Ovary (tissue), 9 donors: ENCODE results near the gene TAP2. TPM values are rescaled to one million over a fixed set of nuclear protein-coding genes. Genes with fewer than 3 reads are reported as not detected.
A peak's percentile ranks its signal among the peaks of the same experiment; 100 is the strongest.
"Not testable (repeated sequence)": the region's sequence is repeated elsewhere in the genome, so short reads cannot be mapped to it uniquely, and the experiment has no call there.

Experiments used
- DNase-seq, 5 donors: peaks; one replicate each; pipeline ENCODE4 v3.0.0-alpha.2; 2019 to 2020
- H3K27ac ChIP-seq, 2 donors: fragments of 200-600 bp; one replicate each; pipeline versions ENCODE4 v1.5.1 to v1.8.0; 2019 to 2022
- H3K27me3 ChIP-seq: fragments of 200-600 bp; one replicate; pipeline ENCODE4 v1.8.0; 2022
- H3K36me3 ChIP-seq: fragments of 200-600 bp; sonication (generic); one replicate; pipeline ENCODE4 v1.5.1; 2019
- H3K4me1 ChIP-seq: one replicate; pipeline ENCODE4 v1.8.1; 2013; ENCODE audit warnings: mild to moderate bottlenecking, moderate library complexity; ENCODE audit not compliant: insufficient read depth
- H3K4me3 ChIP-seq: fragments of 200-600 bp; sonication (generic); one replicate; pipeline ENCODE4 v1.5.1; 2017
- H3K9me3 ChIP-seq, 2 donors: fragments of 200-600 bp in 1 of 2; sonication (generic) in 1 of 2; one replicate each; pipeline versions ENCODE4 v1.5.1 to v1.8.1; 2013 to 2019; ENCODE audit warnings: mild to moderate bottlenecking in 1 of 2, moderate library complexity in 1 of 2
- CTCF ChIP-seq, 3 donors: fragments of 450-650 bp in 2 of 3; fragments of 200-600 bp in 1 of 3; IDR thresholded peaks; one replicate each; pipeline versions ENCODE4 v1.5.1 to v1.8.0; 2016 to 2022; ENCODE audit warnings: antibody characterized with exemption in 3 of 3, mild to moderate bottlenecking in 1 of 3
- EP300 ChIP-seq: sonication (generic); formaldehyde crosslinking; IDR thresholded peaks from one replicate; pipeline ENCODE4 v1.6.1; 2017; ENCODE audit warnings: antibody characterized with exemption
- POLR2A ChIP-seq: fragments of 450-650 bp; IDR thresholded peaks from one replicate; pipeline ENCODE4 v1.6.1; 2017; ENCODE audit warnings: antibody characterized with exemption, mild to moderate bottlenecking, moderate library complexity
- WGBS, 3 donors: extraction: QIAGEN DNeasy Blood & Tissue Kit in 1 of 3; methylation state at CpG; one replicate each; pipeline versions ENCODE4 v1.1.5 to v1.1.7; 2013 to 2017; 5-methylcytosine and 5-hydroxymethylcytosine counted together
- intact Hi-C, 4 donors: fragments of 100-400 bp; cut with DNase I; formaldehyde crosslinking; loops; one replicate each; pipeline versions ENCODE4 v1.11.0 to v1.15.1; 2022 to 2023
- polyA plus RNA-seq, 2 donors: library from polyadenylated mRNA; stranded (reverse); fragments of 200-250 nt in 1 of 2; fragments of 350-450 nt in 1 of 2; fragmentation: Illumina TruSeq in 1 of 2; extraction: RNeasy Lipid Tissue Mini Kit (QIAGEN cat#74804) in 1 of 2; gene quantifications; one replicate each; pipeline ENCODE4 v1.2.3, GENCODE V29; 2013 to 2014
- total RNA-seq, 7 donors: library from RNA; depleted of rRNA in 2 of 7; stranded (reverse); fragments of >200 nt in 2 of 7; fragmentation: NEBNext Ultra II Directional in 3 of 7; extraction: Animal tissue kit (Norgen Biotek cat#: 25700) in 3 of 7; gene quantifications; one replicate each; pipeline versions ENCODE4 v1.1.0 to v1.2.4, GENCODE V29; 2016 to 2023
- donor health status: DM: no; HTN: no; CAD: no; lungs with moderate emphysema.
- donor health status: DM: no; HTN: no; CAD: no.
- donor health status: Bipolar disorder and iron deficiency.
- donor health status: DM: yes; HTN: yes; CAD: no.
- donor health status: DM: no; HTN: no; CAD: no.
- donor health status: DM: yes; HTN: yes; CAD: no.

The TAP2 gene
- total and polyA plus RNA-seq, 9 donors = 8.9 to 23.8 (median 17.9) TPM

DNA sequence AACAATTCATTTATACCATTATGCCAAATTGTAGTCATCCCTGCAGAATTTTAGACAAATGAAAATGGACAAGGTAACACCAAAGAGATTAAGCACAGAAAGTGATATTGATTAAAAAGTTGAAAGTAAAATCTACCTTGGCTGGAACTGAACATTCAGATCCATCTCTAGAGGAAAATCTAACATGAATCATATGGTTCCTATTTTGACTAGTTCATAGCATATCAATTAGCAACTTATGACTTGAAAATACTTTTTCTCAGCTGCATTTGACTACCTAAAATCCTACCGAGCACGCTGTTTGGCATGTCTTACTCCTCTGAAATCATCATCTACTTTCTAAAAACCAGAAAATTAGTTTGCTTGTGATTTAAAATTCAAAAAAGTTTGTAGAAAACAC, 38.1 kb upstream of the TAP2 start:
- 86 to 90% (median 87%) methylated on average over 2 of the region's 2 CpGs for WGBS, 3 donors
- Histone ChIP-seq H3K9me3 (no peaks in the 10 kb centered on the region), H3K4me1 (no peaks in the 10 kb centered on the region), H3K4me3 (no peak overlapping the region), H3K27ac (no peak overlapping the region), H3K27me3 (no peaks in the 10 kb centered on the region), H3K36me3 (no peaks in the 10 kb centered on the region)
- TF ChIP-seq POLR2A = no peak
- DNase-seq = no peak
- intact Hi-C loops = no loop called here

DNA sequence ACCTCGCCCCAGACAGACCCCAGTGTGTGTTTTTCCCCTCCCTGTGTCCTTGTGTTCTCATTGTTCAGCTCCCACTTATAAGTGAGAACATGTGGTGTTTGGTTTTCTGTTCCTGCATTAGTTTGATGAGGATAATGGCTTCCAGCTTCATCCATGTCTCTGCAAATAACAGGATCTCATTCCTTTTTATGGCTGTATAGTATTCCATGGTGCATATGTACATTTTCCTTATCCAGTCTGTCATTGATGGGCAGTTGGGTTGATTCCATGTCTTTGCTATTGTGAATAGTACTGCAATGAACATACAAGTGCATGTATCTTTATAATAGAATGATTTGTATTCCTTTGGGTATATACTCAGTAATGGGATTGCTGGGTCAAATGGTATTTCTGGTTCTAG, 35.4 kb upstream of the TAP2 start:
- not testable (repeated sequence) for DNase-seq, H3K27me3 ChIP-seq, H3K4me1 ChIP-seq, H3K27ac ChIP-seq, H3K4me3 ChIP-seq, H3K9me3 ChIP-seq, H3K36me3 ChIP-seq
- 0 to 56% (median 28%) methylated on average over 1 of the region's 1 CpG for WGBS, 3 donors
- intact Hi-C loops = loop anchor here in 2 of 4 donors (5.0 kb wide), 1 partner anchor 37 kb away; the partner anchor contains the start of gene TAP2 (in 2 of the 2)

GRCh38 chr6:32868257-32868788, 29.8 kb upstream of the TAP2 start:
- 15 to 17% (median 16%) methylated on average over 5 of the region's 5 CpGs for WGBS, 3 donors
- H3K27me3 ChIP-seq = no peaks in the 10 kb centered on the region
- H3K27ac ChIP-seq = no peak overlapping the region
- intact Hi-C loops = no loop called here
- H3K9me3 ChIP-seq = no peaks in the 10 kb centered on the region
- no peaks in the 10 kb centered on the region for H3K36me3 ChIP-seq
- TF ChIP-seq CTCF (IDR thresholded peaks at IDR 0.05) (peak; percentile 83 to 94 (median 91)), EP300 (no peak)
- H3K4me1 ChIP-seq = no peaks in the 10 kb centered on the region
- H3K4me3 ChIP-seq = no peak overlapping the region
- peak; percentile 78 to 88 (median 86) for DNase-seq

GRCh38 chr6:32867554-32868256, 29.2 kb upstream of the TAP2 start:
- no peaks in the 10 kb centered on the region for H3K27me3 ChIP-seq
- H3K9me3 ChIP-seq = no peaks in the 10 kb centered on the region
- H3K4me3 ChIP-seq = no peak overlapping the region
- intact Hi-C loops = no loop called here
- H3K27ac ChIP-seq = no peak overlapping the region
- H3K4me1 ChIP-seq = no peaks in the 10 kb centered on the region
- TF ChIP-seq POLR2A = no peak
- no peak for TF ChIP-seq CTCF (IDR thresholded peaks at IDR 0.05)
- TF ChIP-seq EP300 = no peak
- 24 to 38% (median 26%) methylated on average over 8 of the region's 8 CpGs for WGBS, 3 donors
- H3K36me3 ChIP-seq = no peaks in the 10 kb centered on the region
- no peak for DNase-seq

DNA sequence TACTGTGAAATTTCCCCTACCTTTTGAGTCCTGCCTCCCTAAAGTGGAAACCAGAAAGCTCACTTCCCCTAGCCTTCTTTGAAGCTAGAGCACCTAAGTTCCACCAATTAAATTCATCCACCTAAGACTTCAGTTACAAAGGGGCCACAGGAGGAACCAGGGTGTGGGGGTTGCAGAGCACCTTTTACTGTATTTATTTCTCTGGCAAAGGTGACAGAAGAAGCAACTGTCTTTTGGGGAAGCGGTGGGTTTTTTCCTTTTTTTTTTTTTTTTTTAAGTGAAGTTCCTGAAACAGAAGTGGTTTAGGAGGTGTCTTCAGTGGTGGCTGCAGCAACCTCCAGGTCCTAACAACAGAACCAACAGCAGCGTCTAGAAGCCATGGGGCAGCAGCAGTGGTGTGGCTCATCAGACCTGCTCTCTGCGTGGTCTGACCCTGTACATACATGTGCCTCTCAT, 28.5 kb upstream of the TAP2 start:
- Histone ChIP-seq H3K9me3 (no peaks in the 10 kb centered on the region), H3K27me3 (no peaks in the 10 kb centered on the region), H3K4me1 (no peaks in the 10 kb centered on the region), H3K27ac (no peak overlapping the region), H3K36me3 (no peaks in the 10 kb centered on the region), H3K4me3 (no peak overlapping the region)
- intact Hi-C loops = no loop called here
- DNase-seq = no peak
- TF ChIP-seq EP300 (no peak), CTCF (IDR thresholded peaks at IDR 0.05) (no peak), POLR2A (no peak)
- 67 to 82% (median 72%) methylated on average over 3 of the region's 3 CpGs for WGBS, 3 donors
